H1 (cell line): ENCODE measurements around the gene RAB40B. TPM values are rescaled to one million over a fixed set of nuclear protein-coding genes. Genes with fewer than 3 reads are reported as not detected.
A peak's percentile ranks its signal among the peaks of the same experiment; 100 is the strongest.

Experiments used
- BACH1 ChIP-seq: IDR thresholded peaks from 2 replicates; pipeline ENCODE4 v1.6.1; 2012; ENCODE audit warnings: low read length, improper control_type of control experiment
- BCL11A ChIP-seq, 2 experiments: IDR thresholded peaks; one replicate each; pipeline ENCODE4 v1.6.1; 2011; ENCODE audit warnings: low read depth in 2 of 2, low read length in 2 of 2, mild to moderate bottlenecking in 2 of 2
- CBX5 ChIP-seq: fragments of 300-800, 300-1000 bp; sonication (generic); IDR thresholded peaks from 2 replicates; pipeline ENCODE4 v1.7.1; 2016; ENCODE audit warnings: antibody characterized with exemption, low read length, low read depth
- CEBPB ChIP-seq: IDR thresholded peaks from 2 replicates; pipeline ENCODE4 v1.6.1; 2012; ENCODE audit warnings: low read depth, low read length
- CHD1 ChIP-seq: IDR thresholded peaks from 2 replicates; pipeline ENCODE4 v1.6.1; 2012; ENCODE audit warnings: low read depth, low read length, improper control_type of control experiment
- CTBP2 ChIP-seq: IDR thresholded peaks from 2 replicates; pipeline ENCODE4 v1.7.0; 2011; ENCODE audit warnings: borderline replicate concordance, mild to moderate bottlenecking, moderate library complexity, mixed read lengths, low read length; ENCODE audit not compliant: insufficient read depth, insufficient read length
- CTCF ChIP-seq, 3 experiments: IDR thresholded peaks; 1 replicate in 2 of 3; 2 replicates in 1 of 3; pipeline versions ENCODE4 v1.5.1 to v1.6.1; 2011; ENCODE audit warnings: low read length in 3 of 3, mild to moderate bottlenecking in 3 of 3, inconsistent platforms in 2 of 3, low read depth in 1 of 3, moderate library complexity in 1 of 3; ENCODE audit not compliant: insufficient read depth in 1 of 3; ENCODE audit errors: control extremely low read depth in 1 of 3
- GABPA ChIP-seq: IDR thresholded peaks from 2 replicates; pipeline ENCODE4 v1.6.1; 2011; ENCODE audit warnings: mild to moderate bottlenecking, low read length, moderate library complexity, borderline replicate concordance; ENCODE audit not compliant: insufficient read depth
- MAFK ChIP-seq: IDR thresholded peaks from 2 replicates; pipeline ENCODE4 v1.6.1; 2012; ENCODE audit warnings: low read depth, mild to moderate bottlenecking, improper control_type of control experiment, low read length
- NANOG ChIP-seq: IDR thresholded peaks from 2 replicates; pipeline ENCODE4 v1.6.1; 2011; ENCODE audit warnings: low read length, low read depth, mild to moderate bottlenecking, inconsistent platforms; ENCODE audit not compliant: insufficient read depth, poor library complexity, severe bottlenecking
- POLR2A ChIP-seq, 2 experiments: IDR thresholded peaks; 1 replicate in 1 of 2; 2 replicates in 1 of 2; pipeline ENCODE4 v1.6.1; 2011; ENCODE audit warnings: low read depth in 2 of 2, low read length in 2 of 2, mild to moderate bottlenecking in 2 of 2; ENCODE audit errors: control extremely low read depth in 1 of 2
- POLR2AphosphoS5 ChIP-seq: IDR thresholded peaks from 2 replicates; pipeline ENCODE4 v1.6.1; 2011; ENCODE audit warnings: low read depth, low read length
- RBBP5 ChIP-seq: IDR thresholded peaks from 2 replicates; pipeline ENCODE4 v1.7.1; 2012; ENCODE audit warnings: low read depth, mild to moderate bottlenecking, inconsistent platforms, low read length, moderate library complexity, borderline replicate concordance
- RFX5 ChIP-seq: IDR thresholded peaks from 2 replicates; pipeline ENCODE4 v1.6.1; 2011; ENCODE audit warnings: low read depth, low read length, improper control_type of control experiment, borderline replicate concordance
- RXRA ChIP-seq: IDR thresholded peaks from 2 replicates; pipeline ENCODE4 v1.6.1; 2011; ENCODE audit warnings: low read depth, mild to moderate bottlenecking, low read length, moderate library complexity; ENCODE audit not compliant: insufficient read depth
- SIN3A ChIP-seq, 2 experiments: IDR thresholded peaks in 1 of 2; conservative IDR thresholded peaks in 1 of 2; 2 replicates each; pipeline ENCODE4 v1.6.1; 2011 to 2012; ENCODE audit warnings: low read length in 2 of 2, improper control_type of control experiment in 1 of 2, low read depth in 1 of 2, mild to moderate bottlenecking in 1 of 2
- SP1 ChIP-seq: IDR thresholded peaks from 2 replicates; pipeline ENCODE4 v1.6.1; 2011; ENCODE audit warnings: low read depth, low read length
- TAF1 ChIP-seq: IDR thresholded peaks from 2 replicates; pipeline ENCODE4 v1.6.1; 2011; ENCODE audit warnings: mild to moderate bottlenecking, low read depth, low read length
- TAF7 ChIP-seq: optimal IDR thresholded peaks from 2 replicates; pipeline ENCODE3; 2011; ENCODE audit warnings: low read depth, mild to moderate bottlenecking, inconsistent platforms, low read length, moderate library complexity, borderline replicate concordance
- USF2 ChIP-seq: IDR thresholded peaks from 2 replicates; pipeline ENCODE4 v1.6.1; 2011; ENCODE audit warnings: low read length, improper control_type of control experiment
- YY1 ChIP-seq: IDR thresholded peaks from 2 replicates; pipeline ENCODE4 v1.6.1; 2011; ENCODE audit warnings: low read depth, mild to moderate bottlenecking, low read length
- polyA plus RNA-seq, 7 experiments: library from polyadenylated mRNA; depleted of rRNA in 3 of 7; stranded (reverse) in 5 of 7; unstranded in 2 of 7; fragments of >200 nt in 5 of 7; fragments of 200-250 nt in 2 of 7; gene quantifications; 1 replicate in 5 of 7; 2 replicates in 1 of 7; 4 replicates in 1 of 7; pipeline versions ENCODE4 v1.2.1 to v1.2.3, GENCODE V29; 2011 to 2013; ENCODE audit warnings: missing spikeins in 2 of 7, mixed read lengths in 2 of 7
- total RNA-seq: library from RNA; stranded (reverse); fragmentation: NEBNext Ultra II Directional; extraction: Animal tissue kit (Norgen Biotek cat#: 25700); gene quantifications from 2 replicates; pipeline ENCODE4 v1.2.1, GENCODE V29; 2021

Gene RAB40B
- total and polyA plus RNA-seq, 2 of the 8 experiments (the other 6 are each of a cell fraction or from before 2014, with no cell fraction given): 3.1 to 4.6 TPM

- TF ChIP-seq RFX5 (no peak), RXRA (no peak), BACH1 (no peak), YY1 (peak; percentile 37; the same call in 1 of the 2 replicates), NANOG (no peak), MAFK (no peak), GABPA (no peak), SP1 (peak; percentile 56; the same call in 1 of the 2 replicates), POLR2A (IDR thresholded peaks at IDR 0.05; ENCODE audit: control extremely low read depth in 1 of 2, low read depth in 2 of 2, low read length in 2 of 2) (no peak; a peak in 1 of 3 replicates), CBX5 (no peak), SIN3A (conservative IDR thresholded peaks at IDR 0.05 in 1 of 2, IDR thresholded peaks at IDR 0.05 in 1 of 2; ENCODE audit: low read depth in 1 of 2, low read length in 2 of 2) (peak in 1 of 2 experiments; percentile 70; a peak in 2 of 4 replicates), BCL11A (IDR thresholded peaks at IDR 0.05; ENCODE audit: low read depth in 2 of 2, low read length in 2 of 2) (no peak), CHD1 (no peak), USF2 (no peak), CTBP2 (no peak), TAF1 (peak; percentile 49; the same call in 1 of the 2 replicates), CTCF (IDR thresholded peaks at IDR 0.05; ENCODE audit: control extremely low read depth in 1 of 3, insufficient read depth in 1 of 3, low read depth in 1 of 3, low read length in 3 of 3) (no peak), CEBPB (no peak), RBBP5 (no peak), TAF7 (no peak), POLR2AphosphoS5 (no peak)
Measured at GRCh38 chr17:82716203-82717010, 17.9 kb upstream of the RAB40B start, which contains the start of gene FN3KRP (continued).
